SK-N-SH treated with all-trans-retinoic acid at 6 μM for 48 hours (cell line): ENCODE results near the gene ZBTB48.
A peak's percentile ranks its signal among the peaks of the same experiment; 100 is the strongest.

Experiments used
- ATAC-seq: fragments of 200-7000 bp; cut with Tn5 transposase; 3 replicates; pipeline ENCODE4 v1.9.1; 2020; ENCODE audit warnings: mild to moderate bottlenecking, moderate library complexity
- ARNTL ChIP-seq: fragments of 450-650 bp; formaldehyde crosslinking; IDR thresholded peaks from 2 replicates; pipeline ENCODE4 v1.5.0; 2020; ENCODE audit warnings: low read depth, mild to moderate bottlenecking, moderate library complexity, borderline replicate concordance
- BACH2 ChIP-seq: fragments of 250-450 bp; sonication (Bioruptor Pico); IDR thresholded peaks from 2 replicates; pipeline ENCODE4 v1.9.0; 2021; ENCODE audit warnings: mild to moderate bottlenecking, borderline replicate concordance
- CSDC2 ChIP-seq: fragments of 250-450 bp; sonication (Bioruptor Pico); IDR thresholded peaks from 2 replicates; pipeline ENCODE4 v1.5.0; 2020; ENCODE audit warnings: mild to moderate bottlenecking, moderate library complexity
- ESRRG ChIP-seq: fragments of 250-450 bp; sonication (Bioruptor Pico); IDR thresholded peaks from 2 replicates; pipeline ENCODE4 v1.6.1; 2021; ENCODE audit warnings: mild to moderate bottlenecking
- GLIS3 ChIP-seq: fragments of 250-450 bp; sonication (Bioruptor Pico); IDR thresholded peaks from 2 replicates; pipeline ENCODE4 v1.5.0; 2020; ENCODE audit warnings: mild to moderate bottlenecking, moderate library complexity
- ISL1 ChIP-seq: fragments of 250-450 bp; sonication (Bioruptor Pico); IDR thresholded peaks from 2 replicates; pipeline ENCODE4 v2.1.2; 2022; ENCODE audit warnings: mild to moderate bottlenecking, moderate library complexity
- PPARA ChIP-seq: fragments of 250-450 bp; sonication (Bioruptor Pico); IDR thresholded peaks from 2 replicates; pipeline ENCODE4 v1.5.0; 2020; ENCODE audit warnings: mild to moderate bottlenecking, borderline replicate concordance
- RARB ChIP-seq: fragments of 250-450 bp; sonication (Bioruptor Pico); IDR thresholded peaks from 2 replicates; pipeline ENCODE4 v1.8.0; 2021; ENCODE audit warnings: mild to moderate bottlenecking, moderate library complexity
- SNAI2 ChIP-seq: fragments of 250-450 bp; sonication (Bioruptor Pico); IDR thresholded peaks from 2 replicates; pipeline ENCODE4 v1.5.0; 2020; ENCODE audit warnings: mild to moderate bottlenecking, moderate library complexity
- TOX ChIP-seq: fragments of 250-450 bp; sonication (Bioruptor Pico); IDR thresholded peaks from 2 replicates; pipeline ENCODE4 v1.8.0; 2021; ENCODE audit warnings: mild to moderate bottlenecking, moderate library complexity, borderline replicate concordance
- ZC3H10 ChIP-seq: fragments of 250-450 bp; sonication (Bioruptor Pico); IDR thresholded peaks from 2 replicates; pipeline ENCODE4 v1.5.1; 2021; ENCODE audit warnings: mild to moderate bottlenecking, moderate library complexity
- ZFP3 ChIP-seq: fragments of 250-450 bp; sonication (Bioruptor Pico); IDR thresholded peaks from 2 replicates; pipeline ENCODE4 v1.5.0; 2020; ENCODE audit warnings: mild to moderate bottlenecking, moderate library complexity
- ZFP30 ChIP-seq: fragments of 450-650 bp; formaldehyde crosslinking; IDR thresholded peaks from 2 replicates; pipeline ENCODE4 v1.5.0; 2022; ENCODE audit warnings: mild to moderate bottlenecking, moderate library complexity
- ZNF565 ChIP-seq: fragments of 450-650 bp; formaldehyde crosslinking; conservative IDR thresholded peaks from 2 replicates; pipeline ENCODE4 v1.5.0; 2020; ENCODE audit warnings: low read depth, mild to moderate bottlenecking, moderate library complexity
- ZNF8 ChIP-seq: fragments of 450-650 bp; formaldehyde crosslinking; IDR thresholded peaks from 2 replicates; pipeline ENCODE4 v1.5.0; 2020; ENCODE audit warnings: mild to moderate bottlenecking, moderate library complexity
- TF ChIP-seq, protein P1 (sequence below): fragments of 250-450 bp; sonication (Bioruptor Pico); IDR thresholded peaks from 2 replicates; pipeline ENCODE4 v1.5.1; 2020; ENCODE audit warnings: low read depth, mild to moderate bottlenecking, moderate library complexity
- TF ChIP-seq, protein P2 (sequence below): fragments of 250-450 bp; sonication (Bioruptor Pico); IDR thresholded peaks from 2 replicates; pipeline ENCODE4 v1.5.1; 2021; ENCODE audit warnings: mild to moderate bottlenecking, moderate library complexity
- TF ChIP-seq, protein P3 (sequence below): fragments of 250-450 bp; sonication (Bioruptor Pico); IDR thresholded peaks from 2 replicates; pipeline ENCODE4 v1.8.0; 2021; ENCODE audit warnings: low read depth, mild to moderate bottlenecking, moderate library complexity, borderline replicate concordance
- TF ChIP-seq, protein P4 (sequence below): fragments of 250-450 bp; sonication (Bioruptor Pico); IDR thresholded peaks from 2 replicates; pipeline ENCODE4 v1.8.0; 2020; ENCODE audit warnings: mild to moderate bottlenecking, moderate library complexity, borderline replicate concordance
- TF ChIP-seq, protein P5 (sequence below): fragments of 250-450 bp; sonication (Bioruptor Pico); IDR thresholded peaks from 2 replicates; pipeline ENCODE4 v1.5.0; 2020; ENCODE audit warnings: mild to moderate bottlenecking, moderate library complexity

ZBTB48 gene

DNA sequence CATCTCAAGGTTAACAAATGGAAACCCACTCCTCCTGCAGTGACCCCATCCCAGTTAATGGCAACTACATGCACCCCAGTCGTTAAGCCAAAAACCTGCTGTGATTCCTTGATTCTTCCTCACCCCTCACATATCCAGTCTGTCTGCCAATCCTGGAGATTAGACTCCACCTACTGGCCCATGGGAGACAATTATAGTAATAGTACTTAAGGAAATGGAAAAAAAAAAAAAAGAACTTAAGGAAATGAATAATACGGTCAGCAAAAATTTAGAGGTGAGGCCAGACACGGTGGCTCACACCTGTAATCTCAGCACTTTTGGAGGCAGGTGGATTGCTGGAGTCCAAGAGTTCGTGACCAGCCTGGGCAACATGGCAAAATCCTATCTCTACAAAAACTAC is 32.5 kb upstream of the ZBTB48 start (continued):
- TF ChIP-seq, protein P1, sequence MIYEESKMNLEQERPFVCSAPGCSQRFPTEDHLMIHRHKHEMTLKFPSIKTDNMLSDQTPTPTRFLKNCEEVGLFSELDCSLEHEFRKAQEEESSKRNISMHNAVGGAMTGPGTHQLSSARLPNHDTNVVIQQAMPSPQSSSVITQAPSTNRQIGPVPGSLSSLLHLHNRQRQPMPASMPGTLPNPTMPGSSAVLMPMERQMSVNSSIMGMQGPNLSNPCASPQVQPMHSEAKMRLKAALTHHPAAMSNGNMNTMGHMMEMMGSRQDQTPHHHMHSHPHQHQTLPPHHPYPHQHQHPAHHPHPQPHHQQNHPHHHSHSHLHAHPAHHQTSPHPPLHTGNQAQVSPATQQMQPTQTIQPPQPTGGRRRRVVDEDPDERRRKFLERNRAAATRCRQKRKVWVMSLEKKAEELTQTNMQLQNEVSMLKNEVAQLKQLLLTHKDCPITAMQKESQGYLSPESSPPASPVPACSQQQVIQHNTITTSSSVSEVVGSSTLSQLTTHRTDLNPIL (CRISPR knock-in tag): no peak
- TF ChIP-seq ZC3H10 (CRISPR knock-in tag) (no peak), ARNTL (no peak), ZFP3 (CRISPR knock-in tag) (no peak), ESRRG (CRISPR knock-in tag) (no peak)

DNA sequence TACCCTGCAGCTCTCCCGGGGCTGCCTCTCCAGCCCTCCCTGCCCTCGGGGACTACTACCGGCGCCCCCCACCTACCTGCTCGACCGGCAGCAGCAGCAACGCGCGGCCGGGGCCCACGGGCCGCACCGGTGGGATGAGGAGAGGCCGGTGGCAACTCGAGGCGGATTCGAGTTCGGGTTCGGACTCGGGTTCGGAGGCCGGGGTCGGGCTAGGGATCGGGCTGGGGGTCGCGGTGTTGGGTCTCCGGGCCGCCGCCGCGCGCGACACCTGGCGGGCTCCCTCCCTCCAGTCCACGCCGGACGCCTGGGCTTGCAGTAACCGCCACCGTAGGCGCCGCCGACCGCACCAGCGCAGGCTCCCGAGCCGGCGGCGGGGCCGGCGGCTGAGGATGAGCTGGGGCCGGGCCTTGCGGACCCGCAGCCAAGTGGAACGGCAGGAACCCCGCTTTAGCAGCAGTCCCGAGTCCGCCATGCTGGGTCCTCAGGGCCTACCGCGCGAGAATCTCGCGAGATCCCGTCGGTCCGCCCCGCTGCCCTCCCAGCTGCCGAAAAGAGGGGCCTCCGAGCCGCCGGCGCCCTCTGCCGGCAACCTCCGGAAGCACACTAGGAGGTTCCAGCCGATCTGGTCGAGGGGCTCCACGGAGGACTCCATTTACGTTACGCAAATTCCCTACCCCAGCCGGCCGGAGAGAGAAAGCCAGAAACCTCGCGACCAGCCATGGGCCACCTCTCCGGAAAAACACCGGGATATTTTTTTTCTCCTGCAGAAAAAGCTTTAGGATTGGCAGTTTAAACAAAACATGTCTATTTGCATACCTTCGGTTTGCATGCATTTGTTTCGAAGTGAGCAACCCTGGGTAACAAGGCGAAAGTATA is 25.5 kb upstream of the ZBTB48 start, which contains the start of gene NOL9:
NOL9 (minus strand) TSS at position 483 of the 876 bp plus-strand sequence; CDS start at position 472, 11 bp downstream.
- peak; percentile 98 for ATAC-seq
- TF ChIP-seq BACH2 (CRISPR knock-in tag): no peak
- TF ChIP-seq ZNF8 (CRISPR knock-in tag): no peak
- TF ChIP-seq, protein P2, sequence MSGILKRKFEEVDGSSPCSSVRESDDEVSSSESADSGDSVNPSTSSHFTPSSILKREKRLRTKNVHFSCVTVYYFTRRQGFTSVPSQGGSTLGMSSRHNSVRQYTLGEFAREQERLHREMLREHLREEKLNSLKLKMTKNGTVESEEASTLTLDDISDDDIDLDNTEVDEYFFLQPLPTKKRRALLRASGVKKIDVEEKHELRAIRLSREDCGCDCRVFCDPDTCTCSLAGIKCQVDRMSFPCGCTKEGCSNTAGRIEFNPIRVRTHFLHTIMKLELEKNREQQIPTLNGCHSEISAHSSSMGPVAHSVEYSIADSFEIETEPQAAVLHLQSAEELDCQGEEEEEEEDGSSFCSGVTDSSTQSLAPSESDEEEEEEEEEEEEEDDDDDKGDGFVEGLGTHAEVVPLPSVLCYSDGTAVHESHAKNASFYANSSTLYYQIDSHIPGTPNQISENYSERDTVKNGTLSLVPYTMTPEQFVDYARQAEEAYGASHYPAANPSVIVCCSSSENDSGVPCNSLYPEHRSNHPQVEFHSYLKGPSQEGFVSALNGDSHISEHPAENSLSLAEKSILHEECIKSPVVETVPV: no peak
- TF ChIP-seq RARB (CRISPR knock-in tag): no peak
- no peak for TF ChIP-seq CSDC2 (CRISPR knock-in tag)
- no peak for TF ChIP-seq TOX
- TF ChIP-seq, protein P1 (CRISPR knock-in tag): no peak
- no peak for TF ChIP-seq ESRRG (CRISPR knock-in tag)
- no peak for TF ChIP-seq ZNF565

DNA sequence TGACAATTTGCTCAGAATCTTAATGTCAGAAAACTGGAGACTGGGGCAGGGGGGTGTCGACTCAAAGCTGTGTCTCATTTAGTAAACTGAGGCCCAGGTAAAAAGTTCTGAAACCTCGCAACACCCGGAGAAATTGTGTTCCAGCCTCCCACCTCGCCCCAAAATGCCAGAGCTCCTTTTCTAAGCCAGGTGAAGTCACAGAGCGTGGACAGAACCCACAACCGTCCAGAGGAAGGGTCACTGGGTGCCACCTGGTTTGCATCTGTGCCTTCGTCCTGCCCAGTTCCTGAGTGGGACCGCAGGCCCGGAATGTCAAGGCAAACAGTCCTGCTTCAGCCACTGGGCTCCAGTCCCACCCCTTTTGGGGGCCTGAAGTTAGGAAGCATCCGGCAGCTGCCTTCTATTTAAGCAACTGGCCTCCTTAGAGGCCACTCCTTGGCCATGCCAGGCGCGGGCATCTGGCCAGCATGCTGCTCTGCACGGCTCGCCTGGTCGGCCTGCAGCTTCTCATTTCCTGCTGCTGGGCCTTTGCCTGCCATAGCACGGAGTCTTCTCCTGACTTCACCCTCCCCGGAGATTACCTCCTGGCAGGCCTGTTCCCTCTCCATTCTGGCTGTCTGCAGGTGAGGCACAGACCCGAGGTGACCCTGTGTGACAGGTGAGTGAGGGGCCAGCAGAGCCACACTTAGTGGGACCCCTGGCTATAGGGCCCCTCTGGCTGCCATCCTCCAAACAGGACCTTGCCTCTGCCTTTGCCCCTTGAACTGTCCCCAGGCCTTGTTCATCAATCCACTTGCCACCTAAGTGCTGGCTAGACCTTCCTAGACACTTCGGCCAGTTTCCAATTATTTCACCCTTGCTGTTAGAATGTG is 24.7 kb upstream of the ZBTB48 start, which contains the start of gene TAS1R1:
TAS1R1 (plus strand) TSS at position 401 of the 872 bp plus-strand sequence; CDS start at position 468, 67 bp downstream.
- TF ChIP-seq GLIS3 (no peak), ZNF565 (no peak), ISL1 (no peak), ESRRG (CRISPR knock-in tag) (no peak), RARB (CRISPR knock-in tag) (no peak), ARNTL (no peak), ZFP30 (no peak)
- TF ChIP-seq, protein P1 (CRISPR knock-in tag): no peak
- TF ChIP-seq, protein P2: no peak
- TF ChIP-seq, protein P3, sequence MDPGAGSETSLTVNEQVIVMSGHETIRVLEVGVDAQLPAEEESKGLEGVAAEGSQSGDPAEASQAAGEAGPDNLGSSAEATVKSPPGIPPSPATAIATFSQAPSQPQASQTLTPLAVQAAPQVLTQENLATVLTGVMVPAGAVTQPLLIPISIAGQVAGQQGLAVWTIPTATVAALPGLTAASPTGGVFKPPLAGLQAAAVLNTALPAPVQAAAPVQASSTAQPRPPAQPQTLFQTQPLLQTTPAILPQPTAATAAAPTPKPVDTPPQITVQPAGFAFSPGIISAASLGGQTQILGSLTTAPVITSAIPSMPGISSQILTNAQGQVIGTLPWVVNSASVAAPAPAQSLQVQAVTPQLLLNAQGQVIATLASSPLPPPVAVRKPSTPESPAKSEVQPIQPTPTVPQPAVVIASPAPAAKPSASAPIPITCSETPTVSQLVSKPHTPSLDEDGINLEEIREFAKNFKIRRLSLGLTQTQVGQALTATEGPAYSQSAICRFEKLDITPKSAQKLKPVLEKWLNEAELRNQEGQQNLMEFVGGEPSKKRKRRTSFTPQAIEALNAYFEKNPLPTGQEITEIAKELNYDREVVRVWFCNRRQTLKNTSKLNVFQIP (CRISPR knock-in tag): no peak
- ATAC-seq: no peak

DNA sequence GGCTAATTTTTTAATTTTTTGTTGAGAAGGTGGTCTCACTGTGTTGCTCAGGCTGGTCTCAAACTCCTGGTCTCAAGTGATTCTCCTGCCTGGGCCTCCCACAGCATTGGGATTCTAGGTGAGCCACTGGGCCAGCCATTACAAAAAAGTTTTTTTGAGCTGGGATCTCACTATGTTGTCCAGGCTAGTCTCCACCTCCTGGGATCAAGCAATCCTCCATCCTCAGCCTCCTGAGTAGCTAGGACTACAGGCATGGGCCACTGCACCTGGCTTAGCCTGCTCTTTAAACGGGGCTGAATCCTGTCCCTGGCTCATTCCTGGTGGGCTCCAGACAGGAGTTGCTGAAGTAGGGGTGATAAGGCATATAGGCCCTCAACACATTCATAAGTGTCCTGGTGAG is 22.2 kb upstream of the ZBTB48 start:
- no peak for ATAC-seq
- TF ChIP-seq SNAI2 (CRISPR knock-in tag) (no peak), CSDC2 (CRISPR knock-in tag) (no peak), ZC3H10 (CRISPR knock-in tag) (no peak), PPARA (CRISPR knock-in tag) (no peak), ZNF8 (CRISPR knock-in tag) (no peak), ZFP30 (no peak), RARB (CRISPR knock-in tag) (no peak)
- TF ChIP-seq, protein P4, sequence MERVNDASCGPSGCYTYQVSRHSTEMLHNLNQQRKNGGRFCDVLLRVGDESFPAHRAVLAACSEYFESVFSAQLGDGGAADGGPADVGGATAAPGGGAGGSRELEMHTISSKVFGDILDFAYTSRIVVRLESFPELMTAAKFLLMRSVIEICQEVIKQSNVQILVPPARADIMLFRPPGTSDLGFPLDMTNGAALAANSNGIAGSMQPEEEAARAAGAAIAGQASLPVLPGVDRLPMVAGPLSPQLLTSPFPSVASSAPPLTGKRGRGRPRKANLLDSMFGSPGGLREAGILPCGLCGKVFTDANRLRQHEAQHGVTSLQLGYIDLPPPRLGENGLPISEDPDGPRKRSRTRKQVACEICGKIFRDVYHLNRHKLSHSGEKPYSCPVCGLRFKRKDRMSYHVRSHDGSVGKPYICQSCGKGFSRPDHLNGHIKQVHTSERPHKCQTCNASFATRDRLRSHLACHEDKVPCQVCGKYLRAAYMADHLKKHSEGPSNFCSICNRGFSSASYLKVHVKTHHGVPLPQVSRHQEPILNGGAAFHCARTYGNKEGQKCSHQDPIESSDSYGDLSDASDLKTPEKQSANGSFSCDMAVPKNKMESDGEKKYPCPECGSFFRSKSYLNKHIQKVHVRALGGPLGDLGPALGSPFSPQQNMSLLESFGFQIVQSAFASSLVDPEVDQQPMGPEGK (CRISPR knock-in tag): no peak
- TF ChIP-seq, protein P5, sequence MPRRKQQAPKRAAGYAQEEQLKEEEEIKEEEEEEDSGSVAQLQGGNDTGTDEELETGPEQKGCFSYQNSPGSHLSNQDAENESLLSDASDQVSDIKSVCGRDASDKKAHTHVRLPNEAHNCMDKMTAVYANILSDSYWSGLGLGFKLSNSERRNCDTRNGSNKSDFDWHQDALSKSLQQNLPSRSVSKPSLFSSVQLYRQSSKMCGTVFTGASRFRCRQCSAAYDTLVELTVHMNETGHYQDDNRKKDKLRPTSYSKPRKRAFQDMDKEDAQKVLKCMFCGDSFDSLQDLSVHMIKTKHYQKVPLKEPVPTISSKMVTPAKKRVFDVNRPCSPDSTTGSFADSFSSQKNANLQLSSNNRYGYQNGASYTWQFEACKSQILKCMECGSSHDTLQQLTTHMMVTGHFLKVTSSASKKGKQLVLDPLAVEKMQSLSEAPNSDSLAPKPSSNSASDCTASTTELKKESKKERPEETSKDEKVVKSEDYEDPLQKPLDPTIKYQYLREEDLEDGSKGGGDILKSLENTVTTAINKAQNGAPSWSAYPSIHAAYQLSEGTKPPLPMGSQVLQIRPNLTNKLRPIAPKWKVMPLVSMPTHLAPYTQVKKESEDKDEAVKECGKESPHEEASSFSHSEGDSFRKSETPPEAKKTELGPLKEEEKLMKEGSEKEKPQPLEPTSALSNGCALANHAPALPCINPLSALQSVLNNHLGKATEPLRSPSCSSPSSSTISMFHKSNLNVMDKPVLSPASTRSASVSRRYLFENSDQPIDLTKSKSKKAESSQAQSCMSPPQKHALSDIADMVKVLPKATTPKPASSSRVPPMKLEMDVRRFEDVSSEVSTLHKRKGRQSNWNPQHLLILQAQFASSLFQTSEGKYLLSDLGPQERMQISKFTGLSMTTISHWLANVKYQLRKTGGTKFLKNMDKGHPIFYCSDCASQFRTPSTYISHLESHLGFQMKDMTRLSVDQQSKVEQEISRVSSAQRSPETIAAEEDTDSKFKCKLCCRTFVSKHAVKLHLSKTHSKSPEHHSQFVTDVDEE: no peak
